ENCODE measurements around the gene ZC3H14.

ZC3H14 gene

DNA sequence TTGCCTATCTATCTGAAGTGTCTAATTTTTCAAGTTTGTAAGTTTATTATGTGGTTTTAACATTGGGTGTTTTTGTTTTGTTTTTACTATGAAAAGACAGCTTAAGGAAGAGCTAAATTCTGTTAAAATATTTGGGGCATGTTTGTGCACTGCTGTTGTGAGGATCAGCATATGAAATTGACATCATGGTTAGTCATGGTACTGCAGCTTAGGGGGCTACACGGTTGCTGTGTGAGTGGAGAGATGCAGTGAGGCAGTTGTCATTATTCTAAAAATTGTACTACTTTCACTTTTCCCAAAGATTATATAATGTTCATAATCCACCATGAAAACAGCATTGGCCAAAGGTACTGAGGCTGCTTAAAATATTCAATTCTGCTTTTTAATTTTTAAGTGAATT, 49.0 kb downstream of the ZC3H14 start:
- FAIRE-seq, result no peak

- FAIRE-seq, result no peak
Observed at GRCh38 chr14:88612981-88613380, 50.1 kb downstream of the ZC3H14 start.

GRCh38 chr14:88613552-88614010, 50.7 kb downstream of the ZC3H14 start:
- no peak for FAIRE-seq

- FAIRE-seq, result no peak
Observed at GRCh38 chr14:88614218-88614907, 51.5 kb downstream of the ZC3H14 start.

DNA sequence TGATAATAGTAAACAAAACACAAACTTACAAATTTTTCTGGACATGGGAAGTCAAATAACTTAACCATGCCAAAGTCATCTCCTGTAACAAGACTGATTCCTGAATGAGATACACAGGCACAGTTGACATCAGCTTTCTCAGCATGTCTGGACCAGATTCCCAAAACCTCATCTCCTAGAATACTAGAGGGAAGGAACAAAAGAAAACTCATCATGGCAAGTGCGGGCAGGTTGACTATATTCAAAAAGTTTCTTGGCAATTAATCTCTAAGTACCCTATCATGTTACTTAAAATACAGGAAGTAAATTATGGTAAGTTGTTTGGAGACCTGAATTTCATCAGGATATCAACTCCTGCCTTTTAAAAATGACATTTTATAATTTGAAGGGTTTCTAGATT, 53.9 kb downstream of the ZC3H14 start:
- no peak for FAIRE-seq

GRCh38 chr14:88617479-88617878, 54.6 kb downstream of the ZC3H14 start:
- FAIRE-seq, result no peak

- FAIRE-seq, result no peak
Observed at GRCh38 chr14:88618476-88618875, 55.6 kb downstream of the ZC3H14 start.

DNA sequence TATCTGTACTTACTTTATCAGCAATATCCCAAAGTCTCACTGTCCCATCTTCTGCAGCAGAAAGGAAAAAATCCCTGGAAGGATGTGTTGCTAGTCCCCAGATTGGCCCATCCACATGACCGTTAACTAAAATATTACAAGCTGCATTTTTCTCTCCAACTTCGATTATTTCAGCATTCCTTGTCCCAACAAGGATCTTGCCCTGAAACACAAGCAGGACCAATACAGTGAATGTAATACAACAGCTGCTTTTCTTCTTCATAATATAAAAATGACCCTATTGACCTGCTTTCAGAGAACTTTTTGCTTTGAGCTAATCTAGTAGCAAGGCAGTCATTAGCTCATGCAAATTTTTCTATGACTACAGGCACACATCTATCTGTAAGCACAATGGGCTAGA, 58.3 kb downstream of the ZC3H14 start:
- FAIRE-seq, result no peak

DNA sequence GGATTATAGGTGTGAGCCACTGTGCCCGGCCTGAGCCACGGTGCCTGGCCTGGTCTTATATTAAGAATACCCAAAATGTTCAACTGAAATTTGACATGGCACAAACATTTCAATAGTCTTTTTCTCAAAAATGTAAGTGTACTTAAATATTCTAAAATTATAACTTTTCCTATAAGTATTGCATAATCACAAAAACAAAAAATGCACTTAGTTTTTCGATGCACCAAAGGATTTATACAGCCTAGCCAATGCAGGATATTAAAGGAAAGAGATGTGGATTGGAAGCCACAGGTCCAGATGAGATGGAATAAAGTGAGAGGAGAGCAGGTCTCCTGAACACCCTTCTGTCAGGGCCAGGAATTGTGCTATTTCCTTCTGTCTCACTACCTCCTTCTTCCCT, 62.8 kb downstream of the ZC3H14 start:
- no peak for FAIRE-seq

DNA sequence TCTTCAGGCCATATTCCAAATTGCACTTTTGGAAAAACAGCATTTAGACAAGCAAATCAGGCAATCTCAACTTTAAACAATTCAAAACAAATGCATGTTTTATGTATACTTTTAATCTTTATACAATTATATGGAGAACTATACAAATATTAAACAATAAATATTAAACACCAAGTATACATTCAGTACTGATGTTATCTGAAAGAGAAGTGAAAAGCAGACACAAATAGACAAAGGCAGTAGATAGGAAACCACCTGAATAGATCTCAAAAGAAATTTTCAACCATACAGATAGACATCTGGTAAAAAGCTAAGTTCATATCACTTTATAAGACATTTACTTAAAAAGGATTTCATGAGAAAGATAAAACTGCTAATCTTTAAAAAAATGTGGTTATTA, 65.2 kb downstream of the ZC3H14 start:
- no peak for FAIRE-seq

- FAIRE-seq, result no peak
Observed at GRCh38 chr14:88628462-88628861, 65.6 kb downstream of the ZC3H14 start.

- no peak for FAIRE-seq
Observed at GRCh38 chr14:88630565-88630964, 67.7 kb downstream of the ZC3H14 start.

DNA sequence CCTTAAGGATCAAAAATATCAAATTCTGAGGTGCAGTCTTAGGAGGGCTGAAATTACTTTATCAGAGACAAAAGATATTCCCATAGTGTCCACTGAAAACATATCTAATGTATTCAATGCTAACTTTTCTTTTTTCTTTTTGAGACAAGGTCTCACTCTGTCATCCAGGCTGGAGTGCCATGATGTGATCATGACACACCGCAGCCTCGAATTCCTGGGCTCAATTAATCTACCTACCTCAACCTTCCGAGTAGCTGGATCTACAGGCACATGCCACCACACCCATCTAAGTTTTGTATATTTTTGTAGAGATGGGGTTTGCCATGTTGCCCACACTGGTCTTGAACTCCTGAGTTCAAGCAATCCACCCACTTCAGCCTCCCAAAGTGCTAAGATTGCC, 68.3 kb downstream of the ZC3H14 start:
- FAIRE-seq, result no peak

DNA sequence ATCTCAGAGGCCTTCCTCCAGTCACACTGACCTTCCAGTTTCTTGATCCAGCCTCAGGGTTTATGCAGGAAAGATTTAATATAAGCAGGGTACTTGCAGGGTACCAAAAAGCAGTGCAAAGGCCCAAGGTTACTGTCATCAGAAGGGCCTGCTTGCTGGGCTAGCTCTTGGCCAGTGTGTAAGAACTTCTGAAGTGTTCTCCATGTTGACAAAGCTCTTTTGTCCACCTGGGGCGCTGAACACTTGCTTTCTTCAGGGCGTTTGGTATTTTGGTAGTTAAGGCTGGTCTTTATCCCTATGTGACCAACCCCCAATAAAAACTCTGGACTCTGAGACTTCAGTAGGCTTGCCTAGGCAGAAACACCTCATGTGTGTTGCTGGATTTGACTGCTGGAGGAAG, 69.7 kb downstream of the ZC3H14 start:
- no peak for FAIRE-seq

- FAIRE-seq, result no peak
Observed at GRCh38 chr14:88639221-88639620, 76.4 kb downstream of the ZC3H14 start.

- FAIRE-seq, result no peak
Observed at GRCh38 chr14:88660056-88660455, 97.2 kb downstream of the ZC3H14 start.

DNA sequence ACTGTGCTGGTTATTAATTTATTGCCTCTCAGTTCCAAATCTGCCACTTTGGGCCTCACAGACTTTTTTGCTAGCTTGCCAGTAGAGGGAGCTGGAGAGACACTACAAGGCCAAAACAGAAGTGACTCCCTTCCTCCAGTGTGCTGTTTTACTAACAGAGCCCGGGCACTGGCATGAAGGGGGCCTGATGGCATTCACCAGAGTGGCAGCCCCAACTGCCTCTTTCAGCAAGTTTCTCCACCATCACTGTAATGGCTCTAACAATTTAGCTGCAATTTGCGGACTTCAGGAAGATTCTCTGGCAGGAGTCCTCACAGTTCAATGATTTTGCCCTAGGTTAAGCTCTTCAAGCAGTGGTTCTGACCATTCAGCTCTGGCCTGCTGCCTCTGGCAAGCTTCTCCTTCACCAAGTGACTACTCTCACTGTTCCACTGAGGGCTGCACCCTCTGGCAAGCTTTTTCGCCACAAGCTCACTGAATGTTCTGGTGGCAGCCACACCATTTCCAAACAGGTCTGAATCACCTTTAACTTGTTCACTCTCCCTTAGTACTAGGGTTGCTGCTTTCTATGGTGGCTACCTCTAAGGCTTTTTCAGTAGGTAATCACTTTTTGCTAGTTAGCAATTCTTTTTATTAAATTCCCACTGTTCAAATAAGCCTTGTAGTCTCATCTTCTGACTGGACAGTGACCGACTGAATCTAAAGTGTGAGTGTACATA, 104.9 kb downstream of the ZC3H14 start:
- no peak for FAIRE-seq

DNA sequence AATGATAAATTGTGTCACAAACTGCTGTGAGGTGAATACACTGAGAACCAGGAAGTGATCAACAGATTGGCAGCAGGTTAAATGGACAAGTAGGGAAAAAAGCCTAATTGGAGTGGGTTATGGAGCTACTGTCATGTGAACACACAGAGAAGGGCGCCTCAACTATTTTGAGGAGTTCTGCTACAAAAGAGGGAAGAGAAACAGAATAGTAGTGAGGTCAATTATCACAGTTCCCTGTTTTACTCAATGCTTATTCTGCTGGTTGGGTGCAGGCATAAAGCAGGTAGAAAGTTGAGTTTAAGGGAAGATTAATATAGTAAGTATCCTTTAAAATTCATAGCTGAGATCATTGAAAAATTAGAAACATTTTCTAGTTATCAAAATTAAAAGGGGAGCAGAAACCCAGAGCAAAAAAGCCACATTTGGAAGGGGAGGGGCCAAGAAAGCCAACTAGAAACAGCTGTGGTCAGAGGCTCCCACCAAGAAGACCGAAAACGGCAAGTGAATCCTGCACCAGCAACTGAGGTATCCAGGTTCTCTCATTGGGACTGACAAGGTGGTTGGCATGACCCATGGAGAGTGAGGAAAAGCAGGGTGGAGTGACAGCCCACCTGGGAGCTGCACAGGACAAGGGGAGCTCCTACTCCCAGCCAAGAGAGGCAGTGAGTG, 105.7 kb downstream of the ZC3H14 start:
- no peak for FAIRE-seq

- FAIRE-seq, result no peak
Observed at GRCh38 chr14:88669346-88669745, 106.5 kb downstream of the ZC3H14 start.

All from colon (tissue), 2 donors.